HepG2 (cell line): ENCODE data around the gene TNFAIP8L3. TPM values are rescaled to one million over a fixed set of nuclear protein-coding genes. Genes with fewer than 3 reads are reported as not detected.

Experiments used
- ATAC-seq: fragments of 200-7000 bp; cut with Tn5 transposase; 3 replicates; pipeline ENCODE4 v1.9.1; 2020; ENCODE audit warnings: mild to moderate bottlenecking, moderate library complexity
- BruUV-seq: library from RNA; stranded (reverse); fragments of 400-500 nt; replicated peaks from 2 replicates; lab custom pipeline; 2021; lab: Mats Ljungman, UMichigan
- CTCF ChIA-PET: fragments of 300-600 bp; formaldehyde crosslinking; extraction: SDS; loops from one replicate; lab custom pipeline; 2021; ENCODE audit warnings: low total read pairs, inconsistent platforms, low intra/inter-chr PET ratio; lab: Yijun Ruan, JAX
- POLR2A ChIA-PET: fragments of 350-600 bp; sonication (Branson Sonifier 250); formaldehyde crosslinking; loops from one replicate; lab custom pipeline; 2020; ENCODE audit warnings: antibody characterized with exemption, inconsistent platforms; lab: Yijun Ruan, JAX
- DNase-seq: peaks from one replicate; pipeline ENCODE4 v3.0.0-alpha.2; 2015; ENCODE audit warnings: low spot score
- FAIRE-seq: peaks from 3 replicates; lab custom pipeline; 2011; peaks lifted over from hg19 to GRCh38; lab: Jason Lieb, UNC
- H2AFZ ChIP-seq: one replicate; pipeline ENCODE4 v1.6.1; 2011; ENCODE audit warnings: low read length, inconsistent platforms
- H3K27ac ChIP-seq: fragments of 300-600 bp; 3 replicates; pipeline ENCODE4 v1.8.0; 2011; ENCODE audit warnings: mixed run types, mild to moderate bottlenecking, mixed read lengths, low read length, inconsistent platforms; ENCODE audit not compliant: insufficient read depth; ENCODE audit errors: extremely low read length
- H3K27me3 ChIP-seq, 2 experiments: fragments of 200-600 bp in 1 of 2; 2 replicates in 1 of 2; 3 replicates in 1 of 2; pipeline versions ENCODE4 v1.6.0 to v1.8.0; 2011; ENCODE audit warnings: low read length in 2 of 2, mild to moderate bottlenecking in 2 of 2, moderate library complexity in 2 of 2, inconsistent platforms in 1 of 2; ENCODE audit not compliant: insufficient read depth in 2 of 2, control insufficient read depth in 1 of 2
- H3K36me3 ChIP-seq, 2 experiments: fragments of 200-600 bp in 1 of 2; replicated peaks in 1 of 2; 2 replicates in 1 of 2; 3 replicates in 1 of 2; pipeline versions ENCODE4 v1.5.1 to v1.8.0; 2011; ENCODE audit warnings: low read length in 2 of 2, inconsistent platforms in 1 of 2; ENCODE audit not compliant: insufficient read depth in 2 of 2, control insufficient read depth in 1 of 2
- H3K4me1 ChIP-seq: 2 replicates; pipeline ENCODE4 v1.5.1; 2012; ENCODE audit warnings: low read length, inconsistent platforms; ENCODE audit not compliant: insufficient read depth
- H3K4me2 ChIP-seq: 2 replicates; pipeline ENCODE4 v1.6.0; 2011; ENCODE audit warnings: low read depth, low read length, inconsistent platforms
- H3K4me3 ChIP-seq, 3 experiments: fragments of 200-600 bp in 1 of 3; sonication (generic), shearing (Covaris generic) in 1 of 3; replicated peaks in 1 of 3; 2 replicates each; pipeline ENCODE4 v1.5.1; 2011 to 2016; ENCODE audit warnings: low read length in 3 of 3, inconsistent platforms in 2 of 3, low read depth in 2 of 3, mild to moderate bottlenecking in 2 of 3, control low read depth in 1 of 3, mixed read lengths in 1 of 3; ENCODE audit not compliant: insufficient read depth in 1 of 3
- H3K79me2 ChIP-seq: one replicate; pipeline ENCODE4 v1.6.1; 2011; ENCODE audit warnings: low read length, inconsistent platforms; ENCODE audit not compliant: insufficient read depth
- H3K9ac ChIP-seq: 2 replicates; pipeline ENCODE4 v1.6.0; 2011; ENCODE audit warnings: mild to moderate bottlenecking, low read depth, low read length, inconsistent platforms; ENCODE audit not compliant: insufficient read depth
- H3K9me3 ChIP-seq: 2 replicates; pipeline ENCODE4 v1.5.1; 2012; ENCODE audit warnings: mild to moderate bottlenecking, low read length
- H4K20me1 ChIP-seq: 2 replicates; pipeline ENCODE4 v1.6.0; 2011; ENCODE audit warnings: inconsistent platforms, mild to moderate bottlenecking, low read length, moderate library complexity; ENCODE audit not compliant: insufficient read depth
- FOXA3 ChIP-seq: IDR thresholded peaks from 2 replicates; pipeline ENCODE4 v1.6.1; 2016; ENCODE audit warnings: missing genetic modification reagents, missing compliant biosample characterization
- FOXJ3 ChIP-seq: sonication (generic); formaldehyde crosslinking; IDR thresholded peaks from 2 replicates; pipeline ENCODE4 v1.4.0; 2020; ENCODE audit warnings: missing genetic modification reagents, mild to moderate bottlenecking, borderline replicate concordance
- HNF4A ChIP-seq: sonication (generic); formaldehyde crosslinking; IDR thresholded peaks from 2 replicates; pipeline ENCODE4 v1.4.0; 2020; ENCODE audit warnings: missing genetic modification reagents
- POGZ ChIP-seq: sonication (generic); formaldehyde crosslinking; IDR thresholded peaks from 2 replicates; pipeline ENCODE4 v1.4.0; 2020; ENCODE audit warnings: mild to moderate bottlenecking, missing genetic modification reagents
- SOX6 ChIP-seq, 2 experiments: fragments of 450-650 bp in 1 of 2; sonication (generic) in 1 of 2; formaldehyde crosslinking in 1 of 2; IDR thresholded peaks; 2 replicates each; pipeline versions ENCODE4 v1.4.0 to v1.6.1; 2017 to 2020; ENCODE audit warnings: antibody characterized with exemption in 1 of 2, mild to moderate bottlenecking in 1 of 2, missing genetic modification reagents in 1 of 2
- ZMYM4 ChIP-seq: sonication (generic); formaldehyde crosslinking; IDR thresholded peaks from 2 replicates; pipeline ENCODE4 v1.8.1; 2023; ENCODE audit warnings: mild to moderate bottlenecking, missing genetic modification reagents
- ZNF329 ChIP-seq: sonication (generic); formaldehyde crosslinking; IDR thresholded peaks from 2 replicates; pipeline ENCODE4 v1.9.0; 2021; ENCODE audit warnings: low read depth, mild to moderate bottlenecking, missing genetic modification reagents
- WGBS: methylation state at CpG from one replicate; pipeline ENCODE4 v1.1.6; 2017; ENCODE audit warnings: low lambda C conversion rate; 5-methylcytosine and 5-hydroxymethylcytosine counted together
- in situ Hi-C: cut with HindIII; loops from 2 replicates; pipeline ENCODE4 v1.10.0; 2017; ENCODE audit warnings: low pct_unique_long_range_greater_than_20kb; ENCODE audit not compliant: extremely low pct_ligation_motif_present
- intact Hi-C: fragments of 100-400 bp; cut with micrococcal nuclease; formaldehyde crosslinking; loops from one replicate; pipeline ENCODE4 v1.10.0; 2022; ENCODE audit not compliant: unreplicated experiment
- polyA plus RNA-seq, 8 experiments: library from polyadenylated mRNA; depleted of rRNA in 3 of 8; stranded (reverse) in 7 of 8; unstranded in 1 of 8; fragments of >200 nt; fragmentation: Illumina TruSeq in 4 of 8; extraction: Trizol in 4 of 8; gene quantifications; 2 replicates each; pipeline versions ENCODE4 v1.2.1 to v1.2.3, GENCODE V29; 2011 to 2016; ENCODE audit warnings: low read depth in 4 of 8, missing spikeins in 1 of 8, mixed read lengths in 1 of 8; ENCODE audit not compliant: insufficient read depth in 1 of 8
- total RNA-seq, 5 experiments: library from RNA; depleted of rRNA; stranded (reverse); fragments of >200 nt; fragmentation: Illumina TruSeq; extraction: Trizol; gene quantifications; 2 replicates each; pipeline ENCODE4 v1.2.3, GENCODE V29; 2016; ENCODE audit warnings: low read depth in 1 of 5
- TF ChIP-seq, protein P1 (sequence below): sonication (generic); formaldehyde crosslinking; IDR thresholded peaks from 2 replicates; pipeline ENCODE4 v1.4.0; 2020; ENCODE audit warnings: mild to moderate bottlenecking, missing genetic modification reagents

Gene TNFAIP8L3
- total and polyA plus RNA-seq, 2 of the 13 experiments (the other 11 are each of a cell fraction or from before 2014, with no cell fraction given): 0.15 to 4.0 TPM

DNA sequence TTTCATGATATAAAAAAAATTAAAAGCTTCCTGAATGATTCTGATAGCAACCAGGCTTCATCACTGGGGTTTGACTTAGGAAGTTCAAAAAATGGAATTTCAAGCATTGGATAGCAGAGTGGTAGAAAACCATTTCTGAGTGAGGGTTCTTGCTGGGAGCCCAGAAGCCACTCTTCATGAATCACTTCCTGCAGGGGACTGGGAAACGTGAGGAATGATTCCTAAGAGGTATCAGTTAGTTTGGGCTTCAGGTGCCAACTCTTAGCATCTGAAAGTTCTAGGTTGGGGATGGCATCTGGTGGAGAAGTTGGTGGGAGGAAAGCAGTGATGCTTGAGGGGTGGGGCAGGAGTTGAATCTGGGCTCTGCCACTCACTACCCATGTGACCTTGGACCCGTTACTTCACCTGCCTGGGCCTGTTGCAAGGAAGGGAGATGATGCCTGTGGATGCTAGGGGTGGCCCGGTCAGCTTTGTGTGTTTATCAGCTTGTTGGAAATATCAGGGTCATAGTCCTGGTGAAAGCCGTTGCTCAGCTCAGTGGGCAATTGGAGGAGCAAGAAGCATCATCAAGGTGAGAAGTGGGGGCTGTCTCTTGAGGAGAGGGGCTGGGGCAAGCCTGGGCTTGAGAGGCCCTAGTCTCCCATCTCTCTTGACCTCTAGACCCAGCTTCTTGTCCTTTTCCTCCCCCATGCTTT is 37.0 kb upstream of the TNFAIP8L3 start:
- intact Hi-C loops: no loop called here

More for the DNA sequence above, 37.0 kb upstream of the TNFAIP8L3 start:
- H3K27ac ChIP-seq: no peak overlapping the region
- H4K20me1 ChIP-seq: no peaks in the 10 kb centered on the region; the same call in 1 of the 2 replicates
- ChIA-PET CTCF (no interaction called here), POLR2A (no interaction called here)
- 2% methylated on average over 2 of the region's 4 CpGs for WGBS
- H3K9me3 ChIP-seq: no peaks in the 10 kb centered on the region
- in situ Hi-C loops: no loop called here
- peak; percentile 65 for ATAC-seq
- no peaks in the 10 kb centered on the region for H3K27me3 ChIP-seq
- no peak overlapping the region for H3K4me2 ChIP-seq
- H3K4me1 ChIP-seq: peaks cover 32% of the 10 kb centered on the region
- peak; percentile 25 for DNase-seq
- H2AFZ ChIP-seq: no peak overlapping the region
- H3K9ac ChIP-seq: no peak overlapping the region
- H3K36me3 ChIP-seq: no peaks in the 10 kb centered on the region
- H3K4me3 ChIP-seq: no peak overlapping the region
- no TSS peak for BruUV-seq
- TF ChIP-seq POGZ (CRISPR knock-in tag) (0 out of 2 replicates have a peak, but pooled peaks have one; percentile 20), SOX6 (IDR thresholded peaks at IDR 0.05) (no peak), SOX6 (CRISPR knock-in tag; IDR thresholded peaks at IDR 0.05) (0 out of 2 replicates have a peak, but pooled peaks have one; percentile 1), ZNF329 (CRISPR knock-in tag) (no peak), FOXJ3 (CRISPR knock-in tag) (no peak), HNF4A (CRISPR knock-in tag) (peak; percentile 63), FOXA3 (CRISPR knock-in tag) (no peak), ZMYM4 (CRISPR knock-in tag) (0 out of 2 replicates have a peak, but pooled peaks have one; percentile 4)
- TF ChIP-seq, protein P1, sequence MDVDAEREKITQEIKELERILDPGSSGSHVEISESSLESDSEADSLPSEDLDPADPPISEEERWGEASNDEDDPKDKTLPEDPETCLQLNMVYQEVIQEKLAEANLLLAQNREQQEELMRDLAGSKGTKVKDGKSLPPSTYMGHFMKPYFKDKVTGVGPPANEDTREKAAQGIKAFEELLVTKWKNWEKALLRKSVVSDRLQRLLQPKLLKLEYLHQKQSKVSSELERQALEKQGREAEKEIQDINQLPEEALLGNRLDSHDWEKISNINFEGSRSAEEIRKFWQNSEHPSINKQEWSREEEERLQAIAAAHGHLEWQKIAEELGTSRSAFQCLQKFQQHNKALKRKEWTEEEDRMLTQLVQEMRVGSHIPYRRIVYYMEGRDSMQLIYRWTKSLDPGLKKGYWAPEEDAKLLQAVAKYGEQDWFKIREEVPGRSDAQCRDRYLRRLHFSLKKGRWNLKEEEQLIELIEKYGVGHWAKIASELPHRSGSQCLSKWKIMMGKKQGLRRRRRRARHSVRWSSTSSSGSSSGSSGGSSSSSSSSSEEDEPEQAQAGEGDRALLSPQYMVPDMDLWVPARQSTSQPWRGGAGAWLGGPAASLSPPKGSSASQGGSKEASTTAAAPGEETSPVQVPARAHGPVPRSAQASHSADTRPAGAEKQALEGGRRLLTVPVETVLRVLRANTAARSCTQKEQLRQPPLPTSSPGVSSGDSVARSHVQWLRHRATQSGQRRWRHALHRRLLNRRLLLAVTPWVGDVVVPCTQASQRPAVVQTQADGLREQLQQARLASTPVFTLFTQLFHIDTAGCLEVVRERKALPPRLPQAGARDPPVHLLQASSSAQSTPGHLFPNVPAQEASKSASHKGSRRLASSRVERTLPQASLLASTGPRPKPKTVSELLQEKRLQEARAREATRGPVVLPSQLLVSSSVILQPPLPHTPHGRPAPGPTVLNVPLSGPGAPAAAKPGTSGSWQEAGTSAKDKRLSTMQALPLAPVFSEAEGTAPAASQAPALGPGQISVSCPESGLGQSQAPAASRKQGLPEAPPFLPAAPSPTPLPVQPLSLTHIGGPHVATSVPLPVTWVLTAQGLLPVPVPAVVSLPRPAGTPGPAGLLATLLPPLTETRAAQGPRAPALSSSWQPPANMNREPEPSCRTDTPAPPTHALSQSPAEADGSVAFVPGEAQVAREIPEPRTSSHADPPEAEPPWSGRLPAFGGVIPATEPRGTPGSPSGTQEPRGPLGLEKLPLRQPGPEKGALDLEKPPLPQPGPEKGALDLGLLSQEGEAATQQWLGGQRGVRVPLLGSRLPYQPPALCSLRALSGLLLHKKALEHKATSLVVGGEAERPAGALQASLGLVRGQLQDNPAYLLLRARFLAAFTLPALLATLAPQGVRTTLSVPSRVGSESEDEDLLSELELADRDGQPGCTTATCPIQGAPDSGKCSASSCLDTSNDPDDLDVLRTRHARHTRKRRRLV (CRISPR knock-in tag): no peak
- FAIRE-seq: no peak
- no peaks in the 10 kb centered on the region for H3K79me2 ChIP-seq
